ENCODE results near the gene MXRA7. TPM values are rescaled to one million over a fixed set of nuclear protein-coding genes. Genes with fewer than 3 reads are reported as not detected.

MXRA7 gene
- total RNA-seq, 1 donor from 2014 or later, result 55.4 TPM

- Histone ChIP-seq H2AFZ (replicated peaks) (no peak overlapping the region), H4K20me1 (ENCODE audit: low read depth) (no peaks in the 10 kb centered on the region), H3K4me2 (no peak overlapping the region), H3F3A (ENCODE audit: low read depth) (no peaks in the 10 kb centered on the region), H3K9ac (no peak overlapping the region), H3K79me2 (ENCODE audit: low read depth) (no peaks in the 10 kb centered on the region), H3K27ac (no peak overlapping the region), H3K27me3 (no peaks in the 10 kb centered on the region), H3K36me3 (no peaks in the 10 kb centered on the region), H3K4me3 (no peak overlapping the region), H3K9me3 (ENCODE audit: low read depth) (no peaks in the 10 kb centered on the region), H3K4me1 (no peaks in the 10 kb centered on the region)
- no peaks in the 10 kb centered on the region for H3K36me3 Mint-ChIP-seq
- no peaks in the 10 kb centered on the region for H3K9me3 Mint-ChIP-seq
- no peak for DNase-seq (ENCODE audit: low spot score)
- H3K27me3 Mint-ChIP-seq (ENCODE audit: insufficient read depth, low read depth), result peaks cover 6% of the 10 kb centered on the region
- no peak overlapping the region for H3K4me3 Mint-ChIP-seq
- peaks cover 13% of the 10 kb centered on the region for H3K4me1 Mint-ChIP-seq
- TF ChIP-seq, protein P1, sequence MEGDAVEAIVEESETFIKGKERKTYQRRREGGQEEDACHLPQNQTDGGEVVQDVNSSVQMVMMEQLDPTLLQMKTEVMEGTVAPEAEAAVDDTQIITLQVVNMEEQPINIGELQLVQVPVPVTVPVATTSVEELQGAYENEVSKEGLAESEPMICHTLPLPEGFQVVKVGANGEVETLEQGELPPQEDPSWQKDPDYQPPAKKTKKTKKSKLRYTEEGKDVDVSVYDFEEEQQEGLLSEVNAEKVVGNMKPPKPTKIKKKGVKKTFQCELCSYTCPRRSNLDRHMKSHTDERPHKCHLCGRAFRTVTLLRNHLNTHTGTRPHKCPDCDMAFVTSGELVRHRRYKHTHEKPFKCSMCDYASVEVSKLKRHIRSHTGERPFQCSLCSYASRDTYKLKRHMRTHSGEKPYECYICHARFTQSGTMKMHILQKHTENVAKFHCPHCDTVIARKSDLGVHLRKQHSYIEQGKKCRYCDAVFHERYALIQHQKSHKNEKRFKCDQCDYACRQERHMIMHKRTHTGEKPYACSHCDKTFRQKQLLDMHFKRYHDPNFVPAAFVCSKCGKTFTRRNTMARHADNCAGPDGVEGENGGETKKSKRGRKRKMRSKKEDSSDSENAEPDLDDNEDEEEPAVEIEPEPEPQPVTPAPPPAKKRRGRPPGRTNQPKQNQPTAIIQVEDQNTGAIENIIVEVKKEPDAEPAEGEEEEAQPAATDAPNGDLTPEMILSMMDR (IDR thresholded peaks at IDR 0.05), result no peak
- no peak for TF ChIP-seq EZH2 (IDR thresholded peaks at IDR 0.05)
- TF ChIP-seq EZH2phosphoT487 (IDR thresholded peaks at IDR 0.05), result no peak
- H3K27ac Mint-ChIP-seq, result no peak overlapping the region
These were observed 52.5 kb downstream of the MXRA7 start for GRCh38 chr17:76658242-76658662.

- H3K27me3 Mint-ChIP-seq (ENCODE audit: insufficient read depth, low read depth), result peaks cover 6% of the 10 kb centered on the region
- no peak overlapping the region for H3K4me3 Mint-ChIP-seq
- Histone ChIP-seq H3F3A (ENCODE audit: low read depth) (no peaks in the 10 kb centered on the region), H3K79me2 (ENCODE audit: low read depth) (no peaks in the 10 kb centered on the region), H2AFZ (replicated peaks) (no peak overlapping the region), H3K4me1 (no peaks in the 10 kb centered on the region), H3K27ac (no peak overlapping the region), H3K9ac (no peak overlapping the region), H3K9me3 (ENCODE audit: low read depth) (no peaks in the 10 kb centered on the region), H3K27me3 (no peaks in the 10 kb centered on the region), H3K4me2 (no peak overlapping the region), H3K4me3 (no peak overlapping the region), H3K36me3 (no peaks in the 10 kb centered on the region), H4K20me1 (ENCODE audit: low read depth) (no peaks in the 10 kb centered on the region)
- peaks cover 13% of the 10 kb centered on the region for H3K4me1 Mint-ChIP-seq
- no peaks in the 10 kb centered on the region for H3K36me3 Mint-ChIP-seq
- H3K27ac Mint-ChIP-seq, result no peak overlapping the region
- TF ChIP-seq EZH2phosphoT487 (IDR thresholded peaks at IDR 0.05) (no peak), EZH2 (IDR thresholded peaks at IDR 0.05) (no peak)
- TF ChIP-seq, protein P1 (IDR thresholded peaks at IDR 0.05), result no peak
- DNase-seq (ENCODE audit: low spot score), result no peak
- H3K9me3 Mint-ChIP-seq, result peaks cover under 1% of the 10 kb centered on the region
These were observed 53.1 kb downstream of the MXRA7 start for GRCh38 chr17:76657505-76658241.

- H3K4me3 Mint-ChIP-seq, result no peak overlapping the region
- H3K36me3 Mint-ChIP-seq, result no peaks in the 10 kb centered on the region
- H3K27me3 Mint-ChIP-seq (ENCODE audit: insufficient read depth, low read depth), result peaks cover 8% of the 10 kb centered on the region
- Histone ChIP-seq H3K4me1 (no peaks in the 10 kb centered on the region), H3K79me2 (ENCODE audit: low read depth) (no peaks in the 10 kb centered on the region), H3K9ac (no peak overlapping the region), H4K20me1 (ENCODE audit: low read depth) (no peaks in the 10 kb centered on the region), H3K36me3 (no peaks in the 10 kb centered on the region), H3K4me2 (no peak overlapping the region), H2AFZ (replicated peaks) (no peak overlapping the region), H3K27me3 (no peaks in the 10 kb centered on the region), H3K9me3 (ENCODE audit: low read depth) (no peaks in the 10 kb centered on the region), H3F3A (ENCODE audit: low read depth) (no peaks in the 10 kb centered on the region), H3K4me3 (no peak overlapping the region), H3K27ac (no peak overlapping the region)
- peaks cover 7% of the 10 kb centered on the region for H3K9me3 Mint-ChIP-seq
- TF ChIP-seq EZH2phosphoT487 (IDR thresholded peaks at IDR 0.05), result no peak
- H3K4me1 Mint-ChIP-seq, result peaks cover 4% of the 10 kb centered on the region
- DNase-seq (ENCODE audit: low spot score), result no peak
- H3K27ac Mint-ChIP-seq, result no peak overlapping the region
These were observed 56.4 kb downstream of the MXRA7 start for GRCh38 chr17:76654408-76654807.

DNA sequence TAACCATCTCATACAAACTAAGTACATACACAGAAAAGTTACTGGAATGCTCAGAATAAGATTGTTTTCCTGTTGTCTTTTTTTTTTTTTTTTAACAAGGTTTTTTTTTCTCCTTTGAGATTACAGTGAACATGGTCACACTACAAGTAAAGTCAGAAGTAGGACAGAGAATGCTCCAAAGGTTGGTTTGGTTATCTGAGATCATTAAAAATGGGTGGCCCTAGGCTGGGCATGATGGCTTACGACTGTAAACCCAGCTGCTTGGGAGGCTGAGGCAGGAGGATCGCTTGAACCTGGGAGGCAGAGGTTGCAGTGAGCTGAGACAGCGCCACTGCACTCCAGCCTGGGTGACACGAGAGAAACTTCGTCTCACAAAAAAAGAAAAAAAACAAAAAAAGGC is 60.3 kb downstream of the MXRA7 start:
- Mint-ChIP-seq H3K27me3 (ENCODE audit: insufficient read depth, low read depth) (peaks cover 10% of the 10 kb centered on the region), H3K36me3 (no peaks in the 10 kb centered on the region), H3K9me3 (peaks cover 18% of the 10 kb centered on the region), H3K4me3 (no peak overlapping the region), H3K4me1 (no peaks in the 10 kb centered on the region), H3K27ac (no peak overlapping the region)
- no peak overlapping the region for H2AFZ ChIP-seq (replicated peaks)
- H3K79me2 ChIP-seq (ENCODE audit: low read depth), result no peaks in the 10 kb centered on the region
- H3F3A ChIP-seq (ENCODE audit: low read depth), result no peaks in the 10 kb centered on the region
- H3K27me3 ChIP-seq, result no peaks in the 10 kb centered on the region
- no peaks in the 10 kb centered on the region for H3K4me1 ChIP-seq
- no peaks in the 10 kb centered on the region for H3K9me3 ChIP-seq (ENCODE audit: low read depth)
- H4K20me1 ChIP-seq (ENCODE audit: low read depth), result no peaks in the 10 kb centered on the region
- H3K27ac ChIP-seq, result no peak overlapping the region
- H3K4me3 ChIP-seq, result no peak overlapping the region
- TF ChIP-seq EZH2phosphoT487 (IDR thresholded peaks at IDR 0.05) (no peak), EZH2 (IDR thresholded peaks at IDR 0.05) (no peak)
- TF ChIP-seq, protein P1 (IDR thresholded peaks at IDR 0.05), result no peak
- DNase-seq (ENCODE audit: low spot score), result no peak
- H3K4me2 ChIP-seq, result no peak overlapping the region
- H3K9ac ChIP-seq, result no peak overlapping the region
- H3K36me3 ChIP-seq, result no peaks in the 10 kb centered on the region
